ENCODE data around the gene TMED10. TPM values are rescaled to one million over a fixed set of nuclear protein-coding genes. Genes with fewer than 3 reads are reported as not detected.

TMED10 gene
- total and polyA plus RNA-seq, 2 donors (not counting 1 experiment from before 2014, with no cell fraction given), result 223 to 333 TPM

- no peak overlapping the region for H3K9ac ChIP-seq (ENCODE audit: insufficient read depth, low read length)
- no peak overlapping the region for H3K4me2 ChIP-seq (ENCODE audit: extremely low read depth, insufficient read depth, low read length)
- H3K4me3 ChIP-seq (replicated peaks in 1 of 4; ENCODE audit: control extremely low read depth in 1 of 4, insufficient read depth in 1 of 4, low read depth in 3 of 4, low read length in 4 of 4), result no peak overlapping the region
- H3K79me2 ChIP-seq (ENCODE audit: control insufficient read depth, insufficient read depth, low read length), result no peaks in the 10 kb centered on the region
- no peak for DNase-seq (ENCODE audit: low read depth in 2 of 2)
- H2AFZ ChIP-seq (ENCODE audit: low read length), result no peak overlapping the region
- no peaks in the 10 kb centered on the region for H3K9me3 ChIP-seq (ENCODE audit: control insufficient read depth, insufficient read depth, low read depth, low read length)
- H3K27me3 ChIP-seq (ENCODE audit: control insufficient read depth, insufficient read depth, low read length), result no peaks in the 10 kb centered on the region
- no peaks in the 10 kb centered on the region for H3K36me3 ChIP-seq (ENCODE audit: control insufficient read depth, insufficient read depth, low read length)
- no peaks in the 10 kb centered on the region for H3K4me1 ChIP-seq (ENCODE audit: control insufficient read depth, extremely low read depth, insufficient read depth, low read length)
- H4K20me1 ChIP-seq (ENCODE audit: control insufficient read depth, extremely low read depth, insufficient read depth, low read length), result no peaks in the 10 kb centered on the region
- no peak for TF ChIP-seq CTCF (conservative IDR thresholded peaks at IDR 0.05 in 1 of 2, IDR thresholded peaks at IDR 0.05 in 1 of 2; ENCODE audit: low read depth in 1 of 2, low read length in 2 of 2)
- no peak for TF ChIP-seq EZH2 (IDR thresholded peaks at IDR 0.05; ENCODE audit: low read length, missing control alignments)
- H3K27ac ChIP-seq (ENCODE audit: insufficient read depth, low read length), result no peak overlapping the region
Measured at GRCh38 chr14:75095690-75096089, 80.7 kb downstream of the TMED10 start.

- Histone ChIP-seq H3K4me2 (ENCODE audit: extremely low read depth, insufficient read depth, low read length) (no peak overlapping the region), H3K27me3 (ENCODE audit: control insufficient read depth, insufficient read depth, low read length) (no peaks in the 10 kb centered on the region), H3K4me1 (ENCODE audit: control insufficient read depth, extremely low read depth, insufficient read depth, low read length) (no peaks in the 10 kb centered on the region), H3K4me3 (replicated peaks in 1 of 4; ENCODE audit: control extremely low read depth in 1 of 4, insufficient read depth in 1 of 4, low read depth in 3 of 4, low read length in 4 of 4) (no peak overlapping the region), H3K9me3 (ENCODE audit: control insufficient read depth, insufficient read depth, low read depth, low read length) (no peaks in the 10 kb centered on the region), H3K9ac (ENCODE audit: insufficient read depth, low read length) (no peak overlapping the region), H2AFZ (ENCODE audit: low read length) (no peak overlapping the region), H3K27ac (ENCODE audit: insufficient read depth, low read length) (no peak overlapping the region), H4K20me1 (ENCODE audit: control insufficient read depth, extremely low read depth, insufficient read depth, low read length) (no peaks in the 10 kb centered on the region), H3K36me3 (ENCODE audit: control insufficient read depth, insufficient read depth, low read length) (no peaks in the 10 kb centered on the region), H3K79me2 (ENCODE audit: control insufficient read depth, insufficient read depth, low read length) (no peaks in the 10 kb centered on the region)
- DNase-seq (ENCODE audit: low read depth in 2 of 2), result no peak
- TF ChIP-seq EZH2 (IDR thresholded peaks at IDR 0.05; ENCODE audit: low read length, missing control alignments) (no peak), CTCF (conservative IDR thresholded peaks at IDR 0.05 in 1 of 2, IDR thresholded peaks at IDR 0.05 in 1 of 2; ENCODE audit: low read depth in 1 of 2, low read length in 2 of 2) (no peak)
Measured at GRCh38 chr14:75094896-75095295, 81.5 kb downstream of the TMED10 start.

GRCh38 chr14:75092698-75093097, 83.7 kb downstream of the TMED10 start:
- H4K20me1 ChIP-seq (ENCODE audit: control insufficient read depth, extremely low read depth, insufficient read depth, low read length), result no peaks in the 10 kb centered on the region
- no peaks in the 10 kb centered on the region for H3K79me2 ChIP-seq (ENCODE audit: control insufficient read depth, insufficient read depth, low read length)
- no peaks in the 10 kb centered on the region for H3K9me3 ChIP-seq (ENCODE audit: control insufficient read depth, insufficient read depth, low read depth, low read length)
- H3K36me3 ChIP-seq (ENCODE audit: control insufficient read depth, insufficient read depth, low read length), result no peaks in the 10 kb centered on the region
- H2AFZ ChIP-seq (ENCODE audit: low read length), result no peak overlapping the region
- H3K4me1 ChIP-seq (ENCODE audit: control insufficient read depth, extremely low read depth, insufficient read depth, low read length), result no peaks in the 10 kb centered on the region
- no peak overlapping the region for H3K27ac ChIP-seq (ENCODE audit: insufficient read depth, low read length)
- H3K9ac ChIP-seq (ENCODE audit: insufficient read depth, low read length), result no peak overlapping the region
- H3K4me2 ChIP-seq (ENCODE audit: extremely low read depth, insufficient read depth, low read length), result no peak overlapping the region
- TF ChIP-seq EZH2 (IDR thresholded peaks at IDR 0.05; ENCODE audit: low read length, missing control alignments) (no peak), CTCF (conservative IDR thresholded peaks at IDR 0.05 in 1 of 2, IDR thresholded peaks at IDR 0.05 in 1 of 2; ENCODE audit: low read depth in 1 of 2, low read length in 2 of 2) (no peak)
- no peak overlapping the region for H3K4me3 ChIP-seq (replicated peaks in 1 of 4; ENCODE audit: control extremely low read depth in 1 of 4, insufficient read depth in 1 of 4, low read depth in 3 of 4, low read length in 4 of 4)
- no peaks in the 10 kb centered on the region for H3K27me3 ChIP-seq (ENCODE audit: control insufficient read depth, insufficient read depth, low read length)
- no peak for DNase-seq (ENCODE audit: low read depth in 2 of 2)
